H1 (cell line): ENCODE data around the gene SLC6A6. TPM values are rescaled to one million over a fixed set of nuclear protein-coding genes. Genes with fewer than 3 reads are reported as not detected.

Source experiments
- KDM1A ChIP-seq: fragments of 200-600, 300-600 bp; sonication (generic); IDR thresholded peaks from 2 replicates; pipeline ENCODE4 v1.7.1; 2016; ENCODE audit warnings: mild to moderate bottlenecking, low read length, borderline replicate concordance
- polyA plus RNA-seq, 7 experiments: library from polyadenylated mRNA; depleted of rRNA in 3 of 7; stranded (reverse) in 5 of 7; unstranded in 2 of 7; fragments of >200 nt in 5 of 7; fragments of 200-250 nt in 2 of 7; gene quantifications; 1 replicate in 5 of 7; 2 replicates in 1 of 7; 4 replicates in 1 of 7; pipeline versions ENCODE4 v1.2.1 to v1.2.3, GENCODE V29; 2011 to 2013; ENCODE audit warnings: missing spikeins in 2 of 7, mixed read lengths in 2 of 7
- total RNA-seq: library from RNA; stranded (reverse); fragmentation: NEBNext Ultra II Directional; extraction: Animal tissue kit (Norgen Biotek cat#: 25700); gene quantifications from 2 replicates; pipeline ENCODE4 v1.2.1, GENCODE V29; 2021

Gene SLC6A6
- total and polyA plus RNA-seq, 2 of the 8 experiments (the other 6 are each of a cell fraction or from before 2014, with no cell fraction given): 66.2 to 144 TPM

DNA sequence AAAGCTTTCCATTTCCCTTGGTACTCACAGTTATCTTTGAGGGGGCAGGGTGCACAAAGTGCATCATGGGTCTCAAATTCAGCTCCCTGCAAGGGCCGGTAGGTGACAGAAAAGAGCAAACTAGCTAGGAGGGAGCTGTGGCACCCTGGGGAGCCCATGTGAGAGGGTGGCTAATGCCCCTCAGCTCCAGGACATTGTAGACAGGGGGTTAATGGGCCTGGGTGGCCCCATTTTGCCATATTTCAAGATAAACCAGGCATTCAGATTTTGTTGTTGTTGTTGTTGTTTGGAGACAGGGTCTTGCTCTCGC lies 3.7 kb upstream of the SLC6A6 start (continued):
- TF ChIP-seq KDM1A: no peak
